GM18870 (cell line): ENCODE data around the gene GHRHR.

ENCODE experiments used
- ATAC-seq: cut with Tn5 transposase; IDR thresholded peaks from one replicate; pipeline ENCODE4 v1.9.1; 2021; ENCODE audit warnings: moderate library complexity; ENCODE audit not compliant: unreplicated experiment

GHRHR gene

DNA sequence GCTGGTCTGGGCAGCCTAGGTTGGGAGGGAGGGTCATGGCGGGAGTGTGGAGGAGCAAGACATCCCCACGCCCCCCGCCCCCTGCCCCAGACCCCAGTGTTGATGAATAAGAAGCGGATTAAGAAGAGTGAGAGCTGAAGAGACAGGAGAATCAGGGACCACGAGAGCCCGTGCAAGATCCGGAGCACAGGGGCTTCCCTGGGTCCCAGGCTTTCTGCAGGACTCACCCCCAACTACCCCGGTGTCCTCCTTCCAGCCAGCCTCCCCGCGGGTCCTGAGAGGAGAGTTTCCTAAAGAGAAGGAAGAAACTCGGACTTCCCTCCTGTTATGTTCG is 20.1 kb downstream of the GHRHR start:
- ATAC-seq = no peak

DNA sequence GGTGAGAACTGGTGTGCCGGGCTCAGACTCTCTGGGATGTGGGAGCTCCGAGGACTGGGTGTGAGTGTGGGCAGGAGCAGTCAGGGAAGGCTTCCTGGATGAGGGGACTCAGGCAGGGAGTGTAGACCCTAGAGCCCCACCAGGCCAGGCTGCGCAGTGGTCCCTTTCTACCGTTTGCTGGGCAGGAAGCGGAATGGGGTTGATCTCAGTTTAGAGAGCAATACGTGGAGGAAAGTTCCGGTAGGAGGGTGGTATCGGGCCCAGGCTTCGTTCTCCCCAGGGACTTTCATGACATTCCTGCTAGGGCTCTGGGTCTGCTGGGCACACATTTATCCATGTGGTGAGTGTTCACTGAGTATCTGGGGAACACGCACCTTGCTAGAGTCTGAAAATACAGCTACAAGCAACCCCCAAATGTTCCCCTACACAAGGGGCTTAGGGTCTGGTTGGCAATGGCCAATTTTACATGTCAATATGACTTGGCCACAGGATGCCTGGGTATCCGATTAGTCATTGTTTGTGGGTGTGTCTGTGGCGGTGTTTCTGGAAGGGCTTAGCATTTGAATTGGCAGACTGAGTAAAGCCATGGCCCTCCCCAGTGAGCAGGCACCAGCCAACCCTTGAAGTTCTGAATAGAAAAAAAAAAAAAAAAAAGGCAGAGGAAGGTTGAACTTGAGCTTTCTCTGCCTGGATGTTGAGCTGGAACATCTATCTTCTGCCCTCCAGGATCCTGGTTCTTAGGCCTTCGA is 20.8 kb downstream of the GHRHR start:
- no peak for ATAC-seq

DNA sequence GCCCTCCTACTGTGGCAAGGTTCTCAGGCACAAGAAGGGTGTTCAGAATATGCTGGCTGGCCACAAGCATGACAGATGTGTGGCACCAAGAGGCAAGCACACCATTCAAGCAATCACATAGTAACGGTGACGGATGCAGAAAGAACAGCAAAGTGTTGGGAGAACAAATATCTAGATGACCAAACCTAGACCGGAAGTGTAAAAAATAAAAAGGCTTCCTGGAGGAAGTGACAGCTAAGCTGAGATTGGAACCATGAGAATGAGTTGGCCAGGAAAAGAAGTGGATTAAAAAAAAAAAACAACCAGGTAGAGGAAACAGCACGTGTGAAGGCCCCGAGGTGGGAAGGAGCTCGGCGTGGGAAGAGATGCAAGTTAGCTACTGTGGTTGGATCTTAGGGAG is 22.0 kb downstream of the GHRHR start:
- ATAC-seq = no peak

DNA sequence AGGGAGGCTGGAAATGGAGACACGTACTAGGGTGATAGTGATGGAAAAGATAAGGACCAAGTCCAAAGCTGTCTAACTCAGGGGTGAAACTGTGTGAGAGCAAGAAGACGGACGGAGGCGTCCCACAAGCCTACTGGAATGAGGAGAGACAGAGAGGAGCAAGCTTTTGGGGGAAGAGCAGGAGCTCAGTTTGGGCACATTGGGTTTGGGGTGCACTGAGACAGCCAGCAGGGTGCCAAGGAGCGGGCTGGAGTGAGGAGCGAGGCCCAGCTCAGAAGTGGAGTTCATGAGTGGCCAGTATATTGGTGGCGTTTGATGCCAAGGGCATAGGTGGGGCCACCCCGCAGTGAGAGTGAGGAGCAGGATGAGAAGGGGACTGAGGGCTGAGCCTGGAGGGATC is 22.6 kb downstream of the GHRHR start:
- ATAC-seq = no peak

DNA sequence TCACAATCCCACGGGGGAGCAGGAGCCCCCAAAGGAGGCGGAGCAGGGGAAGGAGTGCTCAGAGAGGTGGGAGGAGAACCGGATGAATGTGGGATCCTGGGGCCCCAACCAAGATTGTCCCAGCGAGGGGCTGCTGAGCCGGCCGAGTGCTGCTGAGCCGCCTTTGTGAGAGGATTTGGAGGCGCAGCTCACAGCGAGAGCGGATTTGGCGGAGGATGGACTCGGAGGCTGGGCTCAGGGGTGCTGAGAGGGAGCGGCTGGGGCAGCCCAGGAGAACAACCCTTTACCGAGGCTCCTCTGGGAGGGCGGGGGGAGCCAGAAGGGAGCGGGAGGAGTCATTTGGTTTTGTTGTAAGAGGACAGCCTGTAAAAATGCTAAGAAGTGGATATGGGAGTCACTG is 23.0 kb downstream of the GHRHR start:
- ATAC-seq = no peak

DNA sequence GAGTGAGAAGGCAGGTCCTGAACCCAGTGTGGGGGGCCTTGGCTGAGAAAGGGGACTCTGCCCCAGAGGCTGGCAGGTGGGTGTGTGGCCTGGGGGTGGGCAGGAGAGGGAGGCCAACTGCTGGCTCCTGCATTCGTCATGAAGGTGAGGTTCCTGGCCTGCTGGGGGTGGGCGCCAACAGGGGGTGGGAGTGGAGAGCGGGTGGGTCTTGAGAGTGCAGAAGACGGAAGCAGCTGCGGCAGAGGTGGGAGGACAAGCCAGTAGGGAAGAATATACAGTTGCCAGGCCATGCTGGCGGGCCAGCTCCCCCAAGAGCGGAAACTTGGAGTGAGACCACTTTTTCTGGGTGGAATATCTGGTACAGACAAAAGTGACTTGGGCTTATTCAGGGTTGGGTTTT is 23.4 kb downstream of the GHRHR start:
- no peak for ATAC-seq

DNA sequence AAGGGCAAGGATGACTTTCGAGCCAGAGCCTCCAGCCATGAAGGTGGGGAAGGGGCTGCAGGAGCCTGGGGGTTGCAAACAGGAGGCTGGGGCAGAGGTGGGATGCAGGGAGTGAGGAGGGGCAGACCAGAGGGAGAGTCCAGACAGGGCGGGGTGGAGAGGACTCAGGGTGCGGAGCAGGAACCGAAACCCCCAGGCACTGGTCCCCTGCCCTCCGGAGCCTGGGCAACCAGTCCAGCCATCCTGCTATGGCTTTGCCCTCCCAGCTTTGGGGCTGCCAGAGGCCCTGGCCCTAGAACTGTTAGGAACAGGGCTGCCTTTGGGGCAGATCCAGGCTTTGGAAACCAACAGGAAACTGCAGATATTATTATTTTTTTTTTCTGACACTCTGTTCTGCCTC is 24.2 kb downstream of the GHRHR start:
- no peak for ATAC-seq

DNA sequence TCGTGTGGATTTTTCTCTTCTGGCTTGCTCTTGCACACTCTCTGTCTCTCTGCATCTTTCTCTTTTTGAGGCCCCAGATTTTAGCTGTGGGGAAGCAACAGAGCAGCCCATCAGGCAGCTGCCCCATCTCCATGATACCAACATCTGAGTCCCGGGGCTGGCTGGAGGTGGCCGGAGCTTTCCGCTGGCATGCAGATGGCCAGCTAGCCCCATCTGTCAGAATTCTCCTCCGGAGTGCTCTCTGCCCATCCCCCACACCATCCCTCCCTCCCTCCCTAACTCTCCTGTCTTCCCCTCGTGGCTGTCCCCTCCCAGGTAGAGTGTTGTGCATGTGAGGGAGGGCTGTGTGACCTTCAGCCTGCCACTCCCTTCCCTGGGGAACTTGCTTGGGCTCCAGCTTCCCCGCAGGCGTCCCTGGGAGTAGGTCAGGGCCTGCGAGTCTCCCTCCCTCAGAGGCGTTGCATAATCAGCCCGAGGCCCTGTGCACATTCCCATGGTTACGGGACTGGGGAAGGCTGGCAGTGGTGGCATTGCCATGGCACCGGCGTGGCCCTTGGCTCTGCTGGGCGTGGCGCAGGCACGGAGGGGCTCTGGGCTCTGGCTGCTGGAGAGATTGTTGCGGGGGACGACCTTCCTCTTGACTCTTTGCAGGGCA is 24.7 kb downstream of the GHRHR start:
- no peak for ATAC-seq

DNA sequence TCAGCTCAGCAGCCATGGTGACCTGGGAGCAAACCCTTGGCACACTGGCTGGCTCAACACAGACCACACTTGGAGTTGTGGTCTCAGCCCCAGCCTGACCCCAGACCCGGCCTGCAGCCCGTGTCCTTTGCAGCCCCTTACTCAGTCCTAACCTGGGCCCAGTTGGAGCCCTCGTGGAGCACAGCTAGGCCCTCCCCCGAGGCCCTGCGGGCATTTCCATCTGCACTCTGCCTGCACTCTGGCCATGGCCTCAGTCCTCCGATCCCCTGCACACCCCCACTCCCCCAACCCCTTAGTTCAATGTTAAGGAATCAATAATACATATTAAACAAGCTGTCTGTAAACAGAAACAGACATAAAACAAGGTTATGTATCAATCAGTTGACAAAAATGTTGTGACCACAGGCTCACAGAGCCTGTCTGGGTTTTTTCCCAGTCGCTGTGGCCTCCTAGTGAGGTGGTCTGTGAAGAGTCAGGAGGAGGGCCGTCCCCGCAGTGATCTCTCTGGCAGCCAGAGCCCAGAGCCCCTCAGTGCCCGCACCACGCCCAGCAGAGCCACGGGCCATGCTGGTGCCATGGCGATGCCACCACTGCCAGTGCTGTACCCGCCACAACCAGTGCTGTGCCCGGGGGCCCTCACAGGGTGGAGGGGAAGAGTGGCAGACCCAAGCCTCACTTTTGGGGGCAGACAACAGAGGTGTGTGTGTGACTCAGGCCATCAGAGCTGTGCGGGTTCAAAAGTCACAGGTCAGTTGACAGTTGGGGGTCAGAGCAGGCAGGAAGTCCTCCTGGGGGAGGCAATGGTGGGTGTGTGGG is 25.5 kb downstream of the GHRHR start:
- ATAC-seq = no peak

DNA sequence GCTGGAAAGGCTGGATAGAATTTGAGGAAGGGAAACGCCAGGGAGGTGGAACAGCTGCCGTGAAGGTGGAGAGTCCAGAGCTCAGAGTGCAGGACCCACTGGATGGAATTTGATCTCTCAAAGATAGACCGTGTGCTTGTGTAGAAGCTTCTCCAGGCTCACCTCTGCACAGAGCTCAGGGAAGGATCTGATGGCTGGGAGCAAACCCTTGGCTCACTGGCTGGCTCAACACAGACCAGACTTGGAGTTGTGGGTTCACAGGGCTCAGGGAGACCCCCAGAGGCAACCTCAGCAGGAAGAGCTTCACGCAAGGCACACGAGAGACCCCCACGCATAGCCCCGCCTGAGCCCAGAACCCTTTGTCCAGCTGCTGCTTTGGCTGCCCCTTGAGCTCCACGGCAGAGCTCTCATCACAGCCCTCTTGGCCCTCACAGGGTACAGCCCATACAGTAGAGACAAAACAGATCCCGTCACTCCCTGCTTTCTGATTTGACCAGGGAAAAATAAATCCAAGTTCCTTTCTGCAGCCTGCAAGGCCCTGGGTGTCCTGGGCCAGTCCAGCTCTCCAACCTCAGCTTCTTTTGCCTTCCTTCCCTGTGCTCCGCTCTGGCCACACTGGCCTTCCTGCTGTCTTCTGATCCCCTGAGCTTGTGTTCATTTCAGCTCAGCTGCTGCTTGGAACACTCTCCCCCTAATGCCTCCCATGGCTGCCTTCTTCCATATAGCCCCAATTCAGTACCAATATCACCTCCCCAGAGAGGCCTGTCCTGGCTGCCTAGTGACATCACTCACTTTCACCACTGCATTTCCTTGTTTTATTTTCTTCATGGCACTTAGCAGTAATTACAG is 26.3 kb downstream of the GHRHR start:
- ATAC-seq = no peak

DNA sequence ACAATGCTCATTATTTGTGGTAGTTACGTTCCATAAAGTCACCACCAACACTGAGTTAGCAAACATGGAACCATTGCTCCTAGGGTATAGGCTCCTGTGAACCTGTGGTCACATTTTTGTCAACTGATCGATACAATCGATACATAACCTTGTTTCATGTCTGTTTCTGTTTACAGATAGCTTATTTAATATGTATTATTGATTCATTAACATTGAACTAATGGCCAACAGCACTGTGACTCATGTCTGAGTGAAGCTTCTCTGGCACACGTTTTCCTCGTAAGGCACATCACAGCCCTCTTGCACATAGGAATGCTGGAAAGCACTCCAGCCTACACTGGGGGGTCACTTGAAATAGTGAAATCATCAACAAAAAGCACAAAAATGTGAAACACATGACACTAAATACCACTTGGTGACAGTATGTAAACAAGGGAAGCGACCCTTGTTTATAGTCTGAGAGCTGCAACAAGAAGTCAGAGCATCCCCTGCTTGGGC is 27.0 kb downstream of the GHRHR start:
- no peak for ATAC-seq

DNA sequence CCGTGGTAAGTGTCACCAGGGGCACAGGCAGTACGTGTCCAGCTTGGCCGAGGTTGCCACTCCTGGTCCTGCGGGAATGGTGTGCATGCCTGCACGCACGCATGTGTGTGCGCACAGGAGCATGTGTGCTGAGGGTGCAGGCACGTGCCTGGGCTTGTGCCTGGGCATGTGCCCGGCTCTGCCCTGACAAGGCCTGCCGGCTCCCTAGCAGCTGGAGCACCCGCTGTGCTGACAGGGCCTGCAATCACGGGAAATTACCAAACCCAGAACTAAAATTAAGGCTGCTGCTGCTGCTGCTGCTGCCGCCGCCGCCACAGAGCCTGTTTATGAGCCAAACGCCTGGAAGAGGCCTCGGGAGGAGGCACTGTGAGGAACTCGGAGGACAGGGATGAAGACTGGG is 28.7 kb downstream of the GHRHR start:
- ATAC-seq = no peak

DNA sequence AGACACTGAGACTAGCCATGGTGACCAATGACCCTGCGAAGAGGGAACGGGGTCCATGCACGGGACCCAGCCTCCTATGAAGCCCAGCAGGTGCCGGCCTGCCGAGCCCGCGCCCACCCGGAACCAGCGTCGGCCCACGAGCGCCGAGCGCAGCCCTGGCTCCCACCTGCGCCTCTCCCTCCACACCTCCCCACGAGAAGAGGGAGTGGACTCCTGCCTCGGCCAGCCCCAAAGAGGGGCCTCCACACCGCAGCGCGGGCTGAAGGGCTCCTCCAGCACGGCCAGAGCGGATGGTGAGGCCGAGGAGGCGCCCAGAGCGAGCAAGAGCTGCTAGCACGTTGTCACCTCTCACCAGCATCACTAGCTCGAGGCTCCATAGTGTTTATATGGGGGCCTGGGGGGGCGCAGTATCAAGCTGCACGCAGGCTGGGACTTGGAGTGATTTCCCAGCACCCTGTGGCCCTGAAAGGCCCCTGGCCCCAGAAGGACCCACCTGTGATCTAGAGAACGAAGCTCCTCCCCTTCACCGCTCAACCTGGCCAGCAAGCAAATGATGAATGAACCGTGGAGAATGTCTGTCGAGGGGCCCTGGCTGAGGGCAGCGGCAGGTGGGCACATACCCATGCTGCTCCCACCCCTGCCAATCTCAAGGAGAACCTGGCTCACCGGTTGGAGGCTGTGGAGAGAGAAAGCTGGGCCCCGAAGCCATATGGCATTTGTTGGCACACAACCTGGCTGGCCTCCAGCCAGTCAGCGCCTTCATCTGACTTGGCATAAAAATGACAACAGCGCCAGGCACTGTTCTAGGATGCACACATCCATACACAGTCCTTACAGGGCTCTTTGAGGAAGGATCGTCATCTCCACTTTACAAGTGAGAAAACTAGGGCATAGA is 30.7 kb downstream of the GHRHR start:
- no peak for ATAC-seq

DNA sequence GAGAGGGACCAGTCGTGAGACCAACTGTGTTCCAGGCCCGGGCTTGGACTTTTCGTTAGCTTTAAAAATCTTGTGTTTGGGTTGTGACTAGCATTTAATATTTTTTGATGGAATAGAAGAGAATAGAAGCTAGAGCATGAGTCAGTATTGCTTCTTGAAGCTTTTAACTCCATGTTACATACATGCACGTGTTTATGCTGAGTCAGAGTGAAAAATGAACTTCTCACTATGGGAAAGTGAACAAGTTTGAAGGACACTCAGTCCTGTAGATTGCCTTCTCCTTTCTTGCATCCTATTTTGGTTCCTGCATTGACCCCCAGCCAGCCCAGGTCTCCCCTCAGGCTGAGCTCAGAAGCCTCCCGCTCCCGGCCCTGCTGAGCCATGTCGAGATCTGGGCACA is 31.8 kb downstream of the GHRHR start:
- no peak for ATAC-seq

DNA sequence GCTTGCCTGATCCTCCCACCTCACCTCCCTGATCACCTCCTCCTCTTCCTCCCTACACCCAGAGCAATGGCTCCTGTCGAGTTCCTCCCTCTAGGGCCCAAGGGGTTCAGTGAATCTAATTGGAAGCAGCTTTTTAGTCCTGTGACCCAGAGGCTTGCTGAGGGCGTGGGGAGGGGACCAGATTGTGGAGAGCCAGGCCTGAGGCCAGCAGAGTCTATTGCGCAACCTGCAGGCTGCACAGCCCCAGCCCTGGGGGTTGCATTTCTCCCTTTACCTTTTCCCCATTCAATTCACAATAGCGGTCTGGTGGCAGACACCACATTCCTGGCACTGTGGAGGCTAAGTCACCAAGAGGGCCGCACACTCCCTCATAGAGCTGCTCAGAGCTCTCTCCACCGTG is 32.5 kb downstream of the GHRHR start:
- ATAC-seq = no peak

DNA sequence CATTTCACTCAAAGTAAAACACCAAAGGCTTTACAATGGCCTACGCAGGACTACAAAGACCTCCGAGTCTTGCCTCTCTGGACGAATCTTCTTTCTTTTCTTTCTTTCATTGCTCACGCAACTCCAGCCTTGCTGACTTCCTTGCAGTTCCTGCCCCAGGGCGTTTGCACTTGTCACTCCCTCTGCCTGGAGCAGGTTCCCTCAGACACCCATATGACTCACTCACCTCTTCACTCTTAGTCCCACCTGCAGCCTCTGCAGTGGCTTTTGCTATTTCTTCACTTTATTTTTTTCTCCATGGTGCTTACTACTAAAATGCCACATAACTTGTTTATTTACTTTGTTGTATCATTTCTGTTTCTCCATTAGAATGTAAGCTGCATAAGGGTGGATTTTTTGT is 33.1 kb downstream of the GHRHR start:
- ATAC-seq = no peak

DNA sequence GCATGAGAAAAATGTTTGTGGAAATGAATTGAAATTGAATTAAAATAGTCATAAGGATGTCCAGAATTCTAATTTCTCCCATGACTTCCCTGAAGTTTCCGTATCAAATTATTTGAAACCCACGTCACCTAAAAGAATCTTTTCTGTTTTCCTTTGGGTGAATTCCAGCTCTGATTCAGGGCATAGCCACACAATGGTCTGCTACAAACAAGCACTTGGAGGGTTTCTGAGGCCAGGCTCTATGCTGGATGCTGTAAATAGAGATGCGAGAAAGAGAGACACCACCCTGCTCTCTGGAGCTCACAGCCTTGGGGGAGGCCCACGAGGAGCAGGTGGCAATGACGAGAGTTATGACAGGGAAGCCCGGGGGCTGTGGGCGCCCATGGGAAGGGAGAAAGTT is 33.6 kb downstream of the GHRHR start:
- no peak for ATAC-seq

DNA sequence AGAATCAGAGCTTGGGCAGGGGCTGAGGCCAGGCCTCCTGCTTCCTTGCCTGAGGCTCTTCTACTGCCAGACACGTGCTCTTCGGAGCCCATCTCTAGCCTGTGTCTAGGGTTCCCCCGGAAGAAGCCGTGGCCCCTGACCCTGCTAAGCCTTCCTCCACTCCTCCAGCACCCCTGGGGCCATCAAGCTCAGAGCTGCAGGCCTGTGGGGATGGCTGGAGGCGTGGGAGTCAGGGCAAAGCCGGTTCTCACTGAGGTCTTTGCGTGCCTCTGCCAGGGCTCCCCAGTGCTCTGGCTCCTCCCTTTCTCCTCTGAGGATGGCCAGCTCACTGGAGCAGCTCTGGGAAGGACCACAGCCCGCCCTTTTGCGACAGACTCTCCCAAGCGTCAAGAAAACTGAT is 34.4 kb downstream of the GHRHR start:
- ATAC-seq = no peak

DNA sequence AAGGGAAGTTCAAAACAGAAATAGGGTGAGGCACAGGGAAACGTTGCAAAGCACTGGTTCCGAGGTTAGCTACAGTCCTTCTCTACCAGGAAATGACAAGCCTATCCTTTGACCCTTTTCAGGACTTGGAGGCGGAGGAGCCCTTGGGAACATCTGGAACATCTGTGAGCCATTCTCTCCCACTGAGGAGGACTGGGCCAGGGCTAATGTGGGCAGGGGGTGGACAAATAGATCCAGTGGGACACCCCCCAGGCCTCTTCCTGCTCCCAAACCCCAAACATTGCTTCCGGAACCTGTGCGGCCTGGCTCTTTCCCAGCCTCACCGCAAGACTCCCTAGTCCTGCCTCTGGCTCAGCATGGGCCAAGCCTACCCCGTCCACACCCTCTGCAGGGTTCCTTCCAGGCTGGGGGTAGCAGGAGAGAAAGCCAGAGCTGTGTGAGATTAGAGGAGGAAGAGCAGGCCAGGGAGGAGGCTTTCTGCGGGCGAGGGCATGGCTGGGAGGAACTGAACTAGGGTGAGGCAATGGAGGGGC is 36.5 kb downstream of the GHRHR start:
- ATAC-seq = no peak

DNA sequence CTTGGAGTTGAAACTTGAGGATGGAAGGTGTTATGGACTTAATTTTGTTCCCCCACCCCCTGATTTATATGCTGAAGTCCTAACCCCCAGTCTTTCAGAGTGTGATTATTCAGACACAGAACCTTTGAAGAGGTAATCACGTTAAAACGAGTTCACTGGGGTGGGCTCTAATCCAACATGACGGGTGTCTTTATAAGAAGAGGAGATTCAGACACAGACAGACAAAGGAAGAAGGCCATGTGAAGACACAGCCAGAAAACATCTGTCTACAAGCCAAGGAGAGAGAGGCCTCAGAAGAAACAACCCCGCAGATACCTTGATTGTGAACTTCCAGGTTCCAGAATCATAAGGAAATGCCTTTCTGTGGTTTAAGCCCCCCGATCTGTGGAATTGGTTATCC is 37.0 kb downstream of the GHRHR start:
- no peak for ATAC-seq
